Activated naive CD8-positive, alpha-beta T cell treated with anti-CD3 and anti-CD28 coated beads, Interleukin-2, amount 10 ng/mL, durations not matched to agents 7 days and 5 days (primary cell): ENCODE data around the gene TUBGCP5. TPM values are rescaled to one million over a fixed set of nuclear protein-coding genes. Genes with fewer than 3 reads are reported as not detected.

Source experiments
- ATAC-seq: fragments of 150-1000 bp; cut with Tn5 transposase; one replicate; pipeline ENCODE4 v1.10.0; 2021; ENCODE audit warnings: low read depth, moderate library complexity
- POLR2A ChIA-PET: fragments of 350-600 bp; sonication (Branson Sonifier 250); formaldehyde crosslinking; loops from one replicate; lab custom pipeline; 2021; ENCODE audit warnings: antibody characterized with exemption; lab: Charles Lee
- DNase-seq: peaks from one replicate; pipeline ENCODE4 v3.0.0; 2021
- H3K27ac Mint-ChIP-seq: one replicate; pipeline ENCODE4 v1.8.0; 2022; ENCODE audit warnings: mild to moderate bottlenecking, mixed read lengths
- H3K27me3 Mint-ChIP-seq: one replicate; pipeline ENCODE4 v1.8.0; 2022; ENCODE audit warnings: mild to moderate bottlenecking, moderate library complexity, mixed read lengths
- H3K36me3 Mint-ChIP-seq: one replicate; pipeline ENCODE4 v1.8.0; 2021; ENCODE audit warnings: mild to moderate bottlenecking, mixed read lengths
- H3K4me1 Mint-ChIP-seq: one replicate; pipeline ENCODE4 v1.8.0; 2021; ENCODE audit warnings: mixed read lengths
- H3K4me3 Mint-ChIP-seq: one replicate; pipeline ENCODE4 v1.8.0; 2022; ENCODE audit warnings: mild to moderate bottlenecking, moderate library complexity, mixed read lengths
- H3K9me3 Mint-ChIP-seq: one replicate; pipeline ENCODE4 v1.8.0; 2021; ENCODE audit warnings: mixed read lengths
- total RNA-seq, 2 experiments: library from RNA; stranded (reverse); gene quantifications; one replicate each; pipeline ENCODE4 v1.2.3, GENCODE V29; 2021

TUBGCP5 gene
- total RNA-seq, 2 experiments from 2014 or later: 20.4 to 20.8 TPM

GRCh38 chr15:22961762-22962161 lies 77.6 kb downstream of the TUBGCP5 start:
- peaks cover 3% of the 10 kb centered on the region for H3K4me1 Mint-ChIP-seq
- H3K27ac Mint-ChIP-seq: no peak overlapping the region
- ATAC-seq (no peak), DNase-seq (no peak)
- POLR2A ChIA-PET: interaction anchor here (0.6 kb wide), 1 partner anchor 74 kb away, joined by 4 read pairs; no protein-coding TSS in a partner anchor
- H3K9me3 Mint-ChIP-seq: no peaks in the 10 kb centered on the region
- H3K36me3 Mint-ChIP-seq: no peaks in the 10 kb centered on the region
- no peaks in the 10 kb centered on the region for H3K27me3 Mint-ChIP-seq
- H3K4me3 Mint-ChIP-seq: no peak overlapping the region

GRCh38 chr15:22960556-22960955 lies 78.8 kb downstream of the TUBGCP5 start:
- DNase-seq (no peak), ATAC-seq (no peak)
- Mint-ChIP-seq H3K27ac (no peak overlapping the region), H3K36me3 (no peaks in the 10 kb centered on the region), H3K4me3 (no peak overlapping the region), H3K9me3 (no peaks in the 10 kb centered on the region), H3K4me1 (peaks cover 3% of the 10 kb centered on the region), H3K27me3 (no peaks in the 10 kb centered on the region)
- POLR2A ChIA-PET: no interaction called here

GRCh38 chr15:22960126-22960525 lies 79.2 kb downstream of the TUBGCP5 start:
- POLR2A ChIA-PET: no interaction called here
- Mint-ChIP-seq H3K27me3 (no peaks in the 10 kb centered on the region), H3K4me1 (peaks cover 3% of the 10 kb centered on the region), H3K9me3 (no peaks in the 10 kb centered on the region), H3K27ac (no peak overlapping the region), H3K36me3 (no peaks in the 10 kb centered on the region), H3K4me3 (no peak overlapping the region)
- ATAC-seq (no peak), DNase-seq (no peak)

GRCh38 chr15:22959321-22960101 lies 79.9 kb downstream of the TUBGCP5 start:
- Mint-ChIP-seq H3K27ac (no peak overlapping the region), H3K4me3 (no peak overlapping the region), H3K9me3 (no peaks in the 10 kb centered on the region), H3K27me3 (no peaks in the 10 kb centered on the region), H3K36me3 (no peaks in the 10 kb centered on the region), H3K4me1 (peaks cover 3% of the 10 kb centered on the region)
- DNase-seq: no peak
- no peak for ATAC-seq
- POLR2A ChIA-PET: no interaction called here

- Mint-ChIP-seq H3K4me3 (no peak overlapping the region), H3K27ac (no peak overlapping the region), H3K36me3 (no peaks in the 10 kb centered on the region), H3K9me3 (no peaks in the 10 kb centered on the region), H3K4me1 (peaks cover 3% of the 10 kb centered on the region), H3K27me3 (no peaks in the 10 kb centered on the region)
- POLR2A ChIA-PET: no interaction called here
- no peak for DNase-seq
- no peak for ATAC-seq
These were observed 80.7 kb downstream of the TUBGCP5 start for GRCh38 chr15:22958487-22959280.

GRCh38 chr15:22956978-22957260 lies 82.5 kb downstream of the TUBGCP5 start:
- ATAC-seq: no peak
- POLR2A ChIA-PET: no interaction called here
- H3K27me3 Mint-ChIP-seq: no peaks in the 10 kb centered on the region

GRCh38 chr15:22956257-22956977 lies 83.0 kb downstream of the TUBGCP5 start:
- Mint-ChIP-seq H3K9me3 (no peaks in the 10 kb centered on the region), H3K4me1 (peaks cover 3% of the 10 kb centered on the region), H3K36me3 (no peaks in the 10 kb centered on the region), H3K27ac (no peak overlapping the region), H3K4me3 (no peak overlapping the region), H3K27me3 (no peaks in the 10 kb centered on the region)
- POLR2A ChIA-PET: no interaction called here
- ATAC-seq (no peak), DNase-seq (no peak)

More at GRCh38 chr15:22956978-22957260, 82.5 kb downstream of the TUBGCP5 start:
- DNase-seq: no peak
- Mint-ChIP-seq H3K27ac (no peak overlapping the region), H3K4me1 (peaks cover 3% of the 10 kb centered on the region), H3K9me3 (no peaks in the 10 kb centered on the region), H3K4me3 (no peak overlapping the region), H3K36me3 (no peaks in the 10 kb centered on the region)

- no peaks in the 10 kb centered on the region for H3K27me3 Mint-ChIP-seq
- DNase-seq (no peak), ATAC-seq (no peak)
- no peak overlapping the region for H3K27ac Mint-ChIP-seq
- H3K9me3 Mint-ChIP-seq: no peaks in the 10 kb centered on the region
- H3K4me1 Mint-ChIP-seq: peaks cover 3% of the 10 kb centered on the region
- POLR2A ChIA-PET: no interaction called here
- H3K36me3 Mint-ChIP-seq: no peaks in the 10 kb centered on the region
- no peak overlapping the region for H3K4me3 Mint-ChIP-seq
These were observed 83.7 kb downstream of the TUBGCP5 start for GRCh38 chr15:22955544-22956119.

GRCh38 chr15:22954798-22955543 lies 84.4 kb downstream of the TUBGCP5 start:
- DNase-seq: no peak
- peaks cover 4% of the 10 kb centered on the region for H3K4me1 Mint-ChIP-seq
- H3K36me3 Mint-ChIP-seq: no peaks in the 10 kb centered on the region
- H3K4me3 Mint-ChIP-seq: no peak overlapping the region
- POLR2A ChIA-PET: no interaction called here
- ATAC-seq: no peak
- H3K27me3 Mint-ChIP-seq: no peaks in the 10 kb centered on the region
- no peak overlapping the region for H3K27ac Mint-ChIP-seq
- H3K9me3 Mint-ChIP-seq: no peaks in the 10 kb centered on the region

- H3K9me3 Mint-ChIP-seq: no peaks in the 10 kb centered on the region
- H3K4me1 Mint-ChIP-seq: peaks cover 5% of the 10 kb centered on the region
- DNase-seq: no peak
- no peak overlapping the region for H3K4me3 Mint-ChIP-seq
- H3K27me3 Mint-ChIP-seq: no peaks in the 10 kb centered on the region
- H3K27ac Mint-ChIP-seq: no peak overlapping the region
- no peak for ATAC-seq
- POLR2A ChIA-PET: no interaction called here
- H3K36me3 Mint-ChIP-seq: no peaks in the 10 kb centered on the region
These were observed 85.0 kb downstream of the TUBGCP5 start for GRCh38 chr15:22954326-22954725.

- ATAC-seq (no peak), DNase-seq (no peak)
- H3K36me3 Mint-ChIP-seq: no peaks in the 10 kb centered on the region
- H3K9me3 Mint-ChIP-seq: no peaks in the 10 kb centered on the region
- peaks cover 8% of the 10 kb centered on the region for H3K27me3 Mint-ChIP-seq
- H3K4me1 Mint-ChIP-seq: peaks cover 10% of the 10 kb centered on the region
- no peak overlapping the region for H3K4me3 Mint-ChIP-seq
- POLR2A ChIA-PET: no interaction called here
- H3K27ac Mint-ChIP-seq: no peak overlapping the region
These were observed 86.4 kb downstream of the TUBGCP5 start for GRCh38 chr15:22952796-22953579.
